ENCODE measurements around the gene FAM110A.

FAM110A gene

DNA sequence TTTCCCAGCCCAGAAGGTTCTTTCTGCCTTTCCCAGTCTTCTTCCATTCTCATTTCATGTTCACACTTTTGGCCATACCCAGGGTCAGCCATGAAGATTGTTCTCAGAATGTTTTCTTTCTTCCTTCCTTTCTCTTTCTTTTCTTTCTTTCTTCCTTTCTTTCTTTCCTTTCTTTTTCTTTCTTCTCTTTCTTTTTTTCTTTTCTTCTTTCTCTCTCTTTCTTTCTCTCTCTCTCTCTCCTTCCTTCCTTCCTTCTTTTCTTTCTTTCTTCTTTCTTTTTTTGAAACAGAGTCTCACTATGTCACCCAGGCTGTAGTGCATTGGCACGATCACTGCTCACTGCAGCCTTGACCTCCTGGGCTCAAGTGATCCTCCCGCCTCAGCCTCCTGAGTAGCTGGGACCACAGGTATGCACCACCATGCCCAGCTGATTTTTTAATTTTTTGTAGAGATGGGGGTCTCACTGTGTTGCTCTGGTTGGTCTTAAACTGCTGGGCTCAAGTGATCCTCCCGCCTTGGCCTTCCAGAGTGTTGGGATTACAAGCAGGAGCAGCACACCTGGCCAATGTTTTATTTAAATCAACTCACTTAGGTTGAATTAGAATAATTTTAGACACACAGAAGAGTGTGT lies 13.1 kb upstream of the FAM110A start:
- no peak for TF ChIP-seq ZFX (IDR thresholded peaks at IDR 0.05; ENCODE audit: borderline replicate concordance)
- TF ChIP-seq, protein P1, sequence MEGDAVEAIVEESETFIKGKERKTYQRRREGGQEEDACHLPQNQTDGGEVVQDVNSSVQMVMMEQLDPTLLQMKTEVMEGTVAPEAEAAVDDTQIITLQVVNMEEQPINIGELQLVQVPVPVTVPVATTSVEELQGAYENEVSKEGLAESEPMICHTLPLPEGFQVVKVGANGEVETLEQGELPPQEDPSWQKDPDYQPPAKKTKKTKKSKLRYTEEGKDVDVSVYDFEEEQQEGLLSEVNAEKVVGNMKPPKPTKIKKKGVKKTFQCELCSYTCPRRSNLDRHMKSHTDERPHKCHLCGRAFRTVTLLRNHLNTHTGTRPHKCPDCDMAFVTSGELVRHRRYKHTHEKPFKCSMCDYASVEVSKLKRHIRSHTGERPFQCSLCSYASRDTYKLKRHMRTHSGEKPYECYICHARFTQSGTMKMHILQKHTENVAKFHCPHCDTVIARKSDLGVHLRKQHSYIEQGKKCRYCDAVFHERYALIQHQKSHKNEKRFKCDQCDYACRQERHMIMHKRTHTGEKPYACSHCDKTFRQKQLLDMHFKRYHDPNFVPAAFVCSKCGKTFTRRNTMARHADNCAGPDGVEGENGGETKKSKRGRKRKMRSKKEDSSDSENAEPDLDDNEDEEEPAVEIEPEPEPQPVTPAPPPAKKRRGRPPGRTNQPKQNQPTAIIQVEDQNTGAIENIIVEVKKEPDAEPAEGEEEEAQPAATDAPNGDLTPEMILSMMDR (IDR thresholded peaks at IDR 0.05): no peak
- no peak overlapping the region for H3K27ac ChIP-seq

DNA sequence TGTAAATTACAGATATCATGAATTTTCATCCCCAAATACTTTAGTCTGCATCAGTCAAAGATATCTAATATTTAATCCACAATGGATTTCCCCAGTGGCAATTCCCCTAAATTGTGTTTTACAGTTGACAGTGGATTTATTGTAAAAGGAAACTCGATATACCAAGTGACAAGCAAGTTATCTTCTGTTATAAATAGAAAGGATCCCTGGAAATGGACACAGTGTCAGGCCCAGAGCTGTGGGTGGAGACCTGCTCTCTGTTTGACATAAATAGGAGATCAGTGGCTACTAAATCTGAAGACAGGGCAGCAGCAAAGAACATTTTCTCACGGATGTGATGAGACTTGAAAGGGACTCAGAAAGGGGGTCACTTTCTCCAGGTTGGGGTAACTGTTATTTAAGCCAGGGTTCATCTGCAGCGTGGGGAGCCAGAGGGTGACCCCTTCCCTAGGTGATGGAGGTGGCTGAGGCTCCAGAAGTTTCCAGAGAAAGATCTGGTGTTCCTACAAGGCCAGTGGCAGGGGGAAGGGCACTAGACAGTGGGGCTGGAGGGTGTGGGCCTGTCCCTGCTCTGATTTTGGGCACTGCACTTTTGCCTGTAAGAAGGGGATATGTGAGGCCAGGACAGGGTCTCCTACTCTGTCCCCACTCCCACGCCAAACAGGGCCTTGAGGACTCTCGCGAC lies 12.3 kb upstream of the FAM110A start:
- TF ChIP-seq, protein P1 (IDR thresholded peaks at IDR 0.05): no peak
- TF ChIP-seq ZFX (IDR thresholded peaks at IDR 0.05; ENCODE audit: borderline replicate concordance): no peak
- no peak overlapping the region for H3K27ac ChIP-seq

DNA sequence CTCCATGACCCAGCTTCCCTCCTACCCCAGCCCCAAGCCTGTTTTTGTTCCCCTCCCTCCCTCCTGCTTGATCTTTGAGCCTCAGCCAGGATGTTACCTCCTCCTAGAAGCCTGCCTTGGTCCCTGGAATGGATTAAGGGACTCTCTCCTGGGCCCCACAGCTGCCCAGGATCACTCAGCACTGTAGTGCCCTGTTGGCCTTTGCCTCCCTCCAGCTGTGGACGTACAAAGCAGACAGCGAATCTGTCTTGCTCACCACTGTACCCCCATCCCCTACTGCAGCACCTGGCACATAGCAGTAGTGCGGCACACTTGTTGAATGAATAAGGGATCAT lies 11.8 kb upstream of the FAM110A start:
- no peak overlapping the region for H3K27ac ChIP-seq
- no peak for TF ChIP-seq ZFX (IDR thresholded peaks at IDR 0.05; ENCODE audit: borderline replicate concordance)
- TF ChIP-seq, protein P1 (IDR thresholded peaks at IDR 0.05): no peak

DNA sequence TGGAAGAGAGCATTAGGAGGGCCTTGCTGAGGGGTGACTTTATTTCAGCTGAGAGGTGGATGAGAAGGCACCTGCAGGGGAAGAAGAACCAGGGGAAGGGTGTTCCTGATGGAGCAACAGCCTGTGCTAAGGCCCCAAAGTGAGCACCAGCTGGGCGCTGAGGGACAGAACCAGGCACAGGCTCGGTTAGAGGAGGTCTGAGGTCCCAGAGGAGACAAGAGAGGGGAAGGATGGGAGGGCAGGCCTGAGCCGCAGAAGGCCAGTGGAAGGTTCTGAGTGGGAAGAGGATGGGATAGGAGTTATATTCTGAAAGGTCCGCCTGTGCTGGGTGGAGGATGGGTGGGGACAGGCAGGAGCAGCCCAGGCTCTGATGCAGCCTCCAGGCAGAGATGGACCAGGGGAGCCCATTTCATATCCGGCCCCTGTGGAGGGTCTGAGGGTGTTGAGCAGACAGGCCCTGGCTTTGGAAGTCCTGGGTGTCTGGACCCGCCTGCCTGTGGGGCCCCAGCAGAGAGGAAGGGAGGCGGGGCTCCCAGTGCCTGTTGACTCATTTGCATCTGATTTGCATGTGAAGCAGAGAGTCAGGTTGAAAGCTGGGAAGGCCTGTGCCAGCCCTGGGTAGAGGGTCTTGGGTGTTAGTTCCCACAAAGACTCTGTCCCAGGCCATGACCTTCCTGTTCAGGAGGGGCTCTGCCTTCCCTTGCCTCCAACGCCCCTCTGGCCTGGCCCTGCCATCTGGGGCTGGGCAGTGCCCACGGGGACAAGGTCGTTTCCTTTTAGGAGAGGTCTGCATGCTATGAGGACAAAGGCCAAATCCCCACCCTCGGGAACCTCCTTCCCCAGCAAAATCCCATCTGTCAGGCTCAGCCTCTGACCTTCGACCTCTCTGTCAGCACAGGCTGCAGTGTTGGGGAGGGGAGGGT lies 10.6 kb upstream of the FAM110A start:
- H3K27ac ChIP-seq: no peak overlapping the region
- TF ChIP-seq, protein P1 (IDR thresholded peaks at IDR 0.05): no peak
- no peak for TF ChIP-seq ZFX (IDR thresholded peaks at IDR 0.05; ENCODE audit: borderline replicate concordance)

DNA sequence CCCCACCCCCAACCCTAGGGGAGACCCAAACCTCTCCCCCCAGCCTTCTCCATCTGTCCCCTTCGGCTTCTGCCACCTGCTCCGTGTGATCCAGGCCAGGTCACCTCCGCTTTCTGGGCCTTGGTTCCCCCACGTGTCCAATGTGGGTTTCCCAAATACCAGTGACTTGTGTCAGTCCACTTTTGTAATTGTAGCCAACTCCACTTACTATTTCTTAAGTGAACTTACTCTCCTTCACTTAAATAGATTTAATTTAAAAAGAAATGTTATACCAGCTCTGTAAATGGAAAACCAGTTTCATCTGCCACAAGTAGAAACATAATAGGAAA lies 10.0 kb upstream of the FAM110A start:
- TF ChIP-seq, protein P1 (IDR thresholded peaks at IDR 0.05): no peak
- no peak for TF ChIP-seq ZFX (IDR thresholded peaks at IDR 0.05; ENCODE audit: borderline replicate concordance)
- no peak overlapping the region for H3K27ac ChIP-seq

DNA sequence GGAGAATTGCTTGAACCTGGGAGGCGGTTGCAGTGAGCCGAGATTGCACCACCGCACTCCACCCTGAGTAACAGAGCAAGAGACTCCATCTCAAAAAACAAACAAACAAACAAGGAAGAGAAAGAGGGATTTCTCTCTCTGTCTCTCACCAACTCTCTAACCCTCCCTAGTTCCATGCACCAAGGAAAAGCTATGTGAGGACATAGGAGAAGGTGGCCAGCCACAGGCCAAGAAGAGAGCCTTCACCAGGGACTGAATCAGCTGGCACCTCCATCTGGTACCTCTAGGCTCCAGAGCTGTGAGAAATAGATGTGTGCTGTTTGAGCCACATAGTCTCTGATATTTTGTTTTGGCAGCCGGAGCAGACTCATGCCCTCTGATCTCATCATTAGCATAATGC lies 9.0 kb upstream of the FAM110A start:
- no peak for TF ChIP-seq ZFX (IDR thresholded peaks at IDR 0.05; ENCODE audit: borderline replicate concordance)
- TF ChIP-seq, protein P1 (IDR thresholded peaks at IDR 0.05): no peak
- H3K27ac ChIP-seq: no peak overlapping the region

DNA sequence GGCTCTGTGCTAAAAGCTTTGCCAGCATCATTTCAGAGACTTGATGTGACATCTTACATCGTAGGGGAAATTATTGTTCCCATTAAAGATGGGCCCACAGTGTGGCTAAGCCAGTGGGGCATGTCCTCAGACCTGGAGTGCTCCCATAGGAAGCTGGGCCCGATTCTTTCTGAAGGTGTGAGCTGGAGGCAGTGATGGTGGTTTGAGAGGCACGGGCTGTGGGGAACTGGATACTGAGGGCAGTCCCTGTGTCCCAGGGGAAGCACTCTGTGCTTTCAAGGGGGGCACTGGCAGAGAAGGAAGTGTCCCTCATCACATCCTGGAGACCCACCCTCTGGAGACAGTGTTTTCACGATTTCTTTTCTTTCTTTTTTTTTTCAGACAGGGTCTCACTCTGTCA lies 8.6 kb upstream of the FAM110A start:
- no peak overlapping the region for H3K27ac ChIP-seq
- TF ChIP-seq, protein P1 (IDR thresholded peaks at IDR 0.05): no peak
- TF ChIP-seq ZFX (IDR thresholded peaks at IDR 0.05; ENCODE audit: borderline replicate concordance): no peak
